Right lobe of liver (tissue), 4 donors: ENCODE results near the gene PI16.
"Not testable (repeated sequence)": the region's sequence is repeated elsewhere in the genome, so short reads cannot be mapped to it uniquely, and the experiment has no call there.

Source experiments
- POLR2A ChIP-seq: fragments of 450-650 bp; IDR thresholded peaks from one replicate; pipeline ENCODE4 v1.6.1; 2017; ENCODE audit warnings: antibody characterized with exemption, mild to moderate bottlenecking
- TF ChIP-seq, protein P1 (sequence below), 4 donors: fragments of 200-600 bp in 3 of 4; fragments of 450-650 bp in 1 of 4; IDR thresholded peaks; one replicate each; pipeline versions ENCODE4 v1.5.1 to v1.8.0; 2016 to 2022; ENCODE audit warnings: antibody characterized with exemption in 4 of 4, mild to moderate bottlenecking in 2 of 4
- donor health status: DM: no; HTN: no; CAD: no.
- donor health status: DM: no; HTN: no; CAD: no.
- donor health status: DM: no; HTN: yes; CAD: no.

DNA sequence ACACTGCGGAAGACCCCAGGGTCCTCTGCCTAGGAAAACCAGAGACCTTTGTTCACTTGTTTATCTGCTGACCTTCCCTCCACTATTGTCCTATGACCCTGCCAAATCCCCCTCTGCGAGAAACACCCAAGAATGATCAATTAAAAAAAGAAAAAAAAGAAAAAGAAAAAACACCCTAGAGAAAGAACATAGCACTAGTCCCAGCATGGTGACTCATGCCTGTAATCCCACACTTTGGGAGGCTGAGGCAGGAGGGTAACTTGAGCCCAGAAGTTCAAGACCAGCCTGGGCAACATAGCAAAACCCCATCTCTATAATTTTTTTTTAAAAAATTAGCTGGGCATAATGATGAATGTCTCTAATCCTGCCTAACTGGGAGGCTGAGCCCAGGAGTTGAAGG is 12.2 kb upstream of the PI16 start:
- TF ChIP-seq, protein P1, sequence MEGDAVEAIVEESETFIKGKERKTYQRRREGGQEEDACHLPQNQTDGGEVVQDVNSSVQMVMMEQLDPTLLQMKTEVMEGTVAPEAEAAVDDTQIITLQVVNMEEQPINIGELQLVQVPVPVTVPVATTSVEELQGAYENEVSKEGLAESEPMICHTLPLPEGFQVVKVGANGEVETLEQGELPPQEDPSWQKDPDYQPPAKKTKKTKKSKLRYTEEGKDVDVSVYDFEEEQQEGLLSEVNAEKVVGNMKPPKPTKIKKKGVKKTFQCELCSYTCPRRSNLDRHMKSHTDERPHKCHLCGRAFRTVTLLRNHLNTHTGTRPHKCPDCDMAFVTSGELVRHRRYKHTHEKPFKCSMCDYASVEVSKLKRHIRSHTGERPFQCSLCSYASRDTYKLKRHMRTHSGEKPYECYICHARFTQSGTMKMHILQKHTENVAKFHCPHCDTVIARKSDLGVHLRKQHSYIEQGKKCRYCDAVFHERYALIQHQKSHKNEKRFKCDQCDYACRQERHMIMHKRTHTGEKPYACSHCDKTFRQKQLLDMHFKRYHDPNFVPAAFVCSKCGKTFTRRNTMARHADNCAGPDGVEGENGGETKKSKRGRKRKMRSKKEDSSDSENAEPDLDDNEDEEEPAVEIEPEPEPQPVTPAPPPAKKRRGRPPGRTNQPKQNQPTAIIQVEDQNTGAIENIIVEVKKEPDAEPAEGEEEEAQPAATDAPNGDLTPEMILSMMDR (IDR thresholded peaks at IDR 0.05), result not testable (repeated sequence)
- not testable (repeated sequence) for TF ChIP-seq POLR2A
